SK-MEL-5 (cell line): ENCODE results near the gene UBL5. TPM values are rescaled to one million over a fixed set of nuclear protein-coding genes. Genes with fewer than 3 reads are reported as not detected.
"Not testable (repeated sequence)": the region's sequence is repeated elsewhere in the genome, so short reads cannot be mapped to it uniquely, and the experiment has no call there.

ENCODE experiments used
- DNase-seq: peaks from one replicate; pipeline ENCODE4 v3.0.0-alpha.2; 2016; ENCODE audit warnings: low read depth, low spot score
- in situ Hi-C: cut with HindIII; loops from 2 replicates; pipeline ENCODE4 v1.10.0; 2016; ENCODE audit warnings: low sequenced_read_pairs, high pct_unique_total_duplicates, low pct_unique_long_range_greater_than_20kb
- total RNA-seq: library from RNA; depleted of rRNA; stranded (reverse); fragments of >200 nt; shearing (Covaris generic); gene quantifications from 2 replicates; pipeline ENCODE4 v1.2.3, GENCODE V29; 2014

UBL5 gene
- total RNA-seq, 1 experiment from 2014 or later, result 182 TPM

GRCh38 chr19:9801976-9802375 lies 25.7 kb upstream of the UBL5 start:
- in situ Hi-C loops, result no loop called here
- no peak for DNase-seq

- in situ Hi-C loops, result no loop called here
- no peak for DNase-seq
Observed at GRCh38 chr19:9806803-9807202, 20.9 kb upstream of the UBL5 start.

- no peak for DNase-seq
- in situ Hi-C loops, result no loop called here
Observed at GRCh38 chr19:9808855-9809824, 18.6 kb upstream of the UBL5 start.

GRCh38 chr19:9811139-9811538 lies 16.6 kb upstream of the UBL5 start:
- in situ Hi-C loops, result no loop called here
- no peak for DNase-seq

GRCh38 chr19:9818175-9818733 lies 9.5 kb upstream of the UBL5 start:
- no peak for DNase-seq

GRCh38 chr19:9818734-9819595 lies 8.8 kb upstream of the UBL5 start, which contains the start of gene FBXL12:
Gene FBXL12, minus strand, starts transcription at chr19:9819079. Its CDS starts 266 bp downstream, at chr19:9818813.
- in situ Hi-C loops, result no loop called here
- DNase-seq, result peak; percentile 98

More at GRCh38 chr19:9818175-9818733, 9.5 kb upstream of the UBL5 start:
- in situ Hi-C loops, result no loop called here

- in situ Hi-C loops, result no loop called here
- no peak for DNase-seq
Observed at GRCh38 chr19:9819596-9819909, 8.2 kb upstream of the UBL5 start.

GRCh38 chr19:9820034-9820433 lies 7.7 kb upstream of the UBL5 start:
- in situ Hi-C loops, DNase-seq: not testable (repeated sequence)

GRCh38 chr19:9823816-9824215 lies 3.9 kb upstream of the UBL5 start:
- no peak for DNase-seq
- in situ Hi-C loops, result no loop called here

GRCh38 chr19:9828551-9829063 lies 889 bp downstream of the UBL5 start:
- no peak for DNase-seq
- in situ Hi-C loops, result no loop called here

- no peak for DNase-seq
- in situ Hi-C loops, result no loop called here
Observed at GRCh38 chr19:9834307-9834725, 6.6 kb downstream of the UBL5 start.

GRCh38 chr19:9834726-9835506 lies 7.2 kb downstream of the UBL5 start, which contains the start of gene PIN1:
Gene PIN1, plus strand, starts transcription at chr19:9835318. Its CDS starts 27 bp downstream, at chr19:9835345.
- in situ Hi-C loops, result no loop called here
- peak; percentile 97 for DNase-seq

GRCh38 chr19:9835507-9835949 lies 7.8 kb downstream of the UBL5 start:
- in situ Hi-C loops, result no loop called here
- no peak for DNase-seq

- in situ Hi-C loops, result no loop called here
- no peak for DNase-seq
Observed at GRCh38 chr19:9836021-9836420, 8.3 kb downstream of the UBL5 start.

GRCh38 chr19:9838324-9838723 lies 10.6 kb downstream of the UBL5 start:
- no peak for DNase-seq
- in situ Hi-C loops, result no loop called here

- in situ Hi-C loops, result no loop called here
- DNase-seq, result no peak
Observed at GRCh38 chr19:9839415-9839814, 11.7 kb downstream of the UBL5 start.
